Ovary (tissue), 3 donors: ENCODE measurements around the gene GFRA1.

ENCODE experiments used
- EP300 ChIP-seq: sonication (generic); formaldehyde crosslinking; IDR thresholded peaks from one replicate; pipeline ENCODE4 v1.6.1; 2017; ENCODE audit warnings: antibody characterized with exemption
- POLR2A ChIP-seq: fragments of 450-650 bp; IDR thresholded peaks from one replicate; pipeline ENCODE4 v1.6.1; 2017; ENCODE audit warnings: antibody characterized with exemption, mild to moderate bottlenecking, moderate library complexity
- TF ChIP-seq, protein P1 (sequence below), 3 donors: fragments of 450-650 bp in 2 of 3; fragments of 200-600 bp in 1 of 3; IDR thresholded peaks; one replicate each; pipeline versions ENCODE4 v1.5.1 to v1.8.0; 2016 to 2022; ENCODE audit warnings: antibody characterized with exemption in 3 of 3, mild to moderate bottlenecking in 1 of 3
- donor health status: DM: no; HTN: no; CAD: no.

DNA sequence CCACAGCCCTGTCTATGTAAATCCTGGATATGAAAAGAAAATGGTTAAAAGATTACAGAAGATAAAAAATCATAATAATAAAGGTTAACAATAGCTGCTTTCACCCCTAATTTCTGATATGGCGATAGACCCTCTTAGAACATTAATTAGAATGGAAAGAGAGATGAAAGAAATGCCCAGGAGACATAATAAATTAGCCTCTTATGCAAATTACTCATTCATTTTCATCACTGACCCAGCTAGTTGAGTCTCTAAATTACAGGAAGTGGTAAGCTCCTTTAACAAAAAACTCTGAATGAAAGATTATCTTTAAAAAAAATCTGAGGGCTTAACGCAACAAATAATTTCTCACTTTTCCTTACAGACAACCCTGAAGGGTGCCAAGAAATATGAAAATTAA is 12.4 kb downstream of the GFRA1 start:
- TF ChIP-seq POLR2A (no peak), EP300 (no peak)
- TF ChIP-seq, protein P1, sequence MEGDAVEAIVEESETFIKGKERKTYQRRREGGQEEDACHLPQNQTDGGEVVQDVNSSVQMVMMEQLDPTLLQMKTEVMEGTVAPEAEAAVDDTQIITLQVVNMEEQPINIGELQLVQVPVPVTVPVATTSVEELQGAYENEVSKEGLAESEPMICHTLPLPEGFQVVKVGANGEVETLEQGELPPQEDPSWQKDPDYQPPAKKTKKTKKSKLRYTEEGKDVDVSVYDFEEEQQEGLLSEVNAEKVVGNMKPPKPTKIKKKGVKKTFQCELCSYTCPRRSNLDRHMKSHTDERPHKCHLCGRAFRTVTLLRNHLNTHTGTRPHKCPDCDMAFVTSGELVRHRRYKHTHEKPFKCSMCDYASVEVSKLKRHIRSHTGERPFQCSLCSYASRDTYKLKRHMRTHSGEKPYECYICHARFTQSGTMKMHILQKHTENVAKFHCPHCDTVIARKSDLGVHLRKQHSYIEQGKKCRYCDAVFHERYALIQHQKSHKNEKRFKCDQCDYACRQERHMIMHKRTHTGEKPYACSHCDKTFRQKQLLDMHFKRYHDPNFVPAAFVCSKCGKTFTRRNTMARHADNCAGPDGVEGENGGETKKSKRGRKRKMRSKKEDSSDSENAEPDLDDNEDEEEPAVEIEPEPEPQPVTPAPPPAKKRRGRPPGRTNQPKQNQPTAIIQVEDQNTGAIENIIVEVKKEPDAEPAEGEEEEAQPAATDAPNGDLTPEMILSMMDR (IDR thresholded peaks at IDR 0.05), result no peak
